Astrocyte (in vitro differentiated cells and primary cell): ENCODE results near the gene MARK1.

Source experiments
- CTCF ChIP-seq: IDR thresholded peaks from 2 replicates; pipeline ENCODE4 v1.5.1; 2011; ENCODE audit warnings: low read depth, mild to moderate bottlenecking, inconsistent platforms, low read length, moderate library complexity; ENCODE audit not compliant: insufficient read depth
- EZH2 ChIP-seq: IDR thresholded peaks from 2 replicates; pipeline ENCODE4 v1.6.1; 2012; ENCODE audit warnings: mild to moderate bottlenecking, low read length, inconsistent platforms; ENCODE audit not compliant: insufficient read depth

DNA sequence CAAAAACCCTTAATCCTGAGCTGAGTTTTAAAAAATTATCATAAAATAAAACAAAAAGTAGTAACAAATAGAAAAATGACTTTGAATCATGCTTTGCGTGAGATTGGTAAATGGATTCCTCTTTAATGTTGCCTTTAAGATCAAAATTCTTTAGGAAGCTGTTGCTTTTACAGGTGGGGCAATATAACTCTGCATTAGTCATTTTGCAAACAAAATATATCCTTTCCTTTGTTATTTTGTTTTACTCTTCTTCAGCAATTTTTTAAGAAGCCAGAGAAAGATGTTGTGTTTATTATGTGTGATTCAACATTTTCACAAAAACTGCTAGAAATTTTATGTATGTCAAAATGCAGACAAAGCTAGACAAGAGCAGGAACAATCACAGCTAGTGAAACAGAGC is 50.0 kb downstream of the MARK1 start:
- no peak for TF ChIP-seq CTCF
- no peak for TF ChIP-seq EZH2
